Measurements from ENCODE around the gene GMDS.

DNA sequence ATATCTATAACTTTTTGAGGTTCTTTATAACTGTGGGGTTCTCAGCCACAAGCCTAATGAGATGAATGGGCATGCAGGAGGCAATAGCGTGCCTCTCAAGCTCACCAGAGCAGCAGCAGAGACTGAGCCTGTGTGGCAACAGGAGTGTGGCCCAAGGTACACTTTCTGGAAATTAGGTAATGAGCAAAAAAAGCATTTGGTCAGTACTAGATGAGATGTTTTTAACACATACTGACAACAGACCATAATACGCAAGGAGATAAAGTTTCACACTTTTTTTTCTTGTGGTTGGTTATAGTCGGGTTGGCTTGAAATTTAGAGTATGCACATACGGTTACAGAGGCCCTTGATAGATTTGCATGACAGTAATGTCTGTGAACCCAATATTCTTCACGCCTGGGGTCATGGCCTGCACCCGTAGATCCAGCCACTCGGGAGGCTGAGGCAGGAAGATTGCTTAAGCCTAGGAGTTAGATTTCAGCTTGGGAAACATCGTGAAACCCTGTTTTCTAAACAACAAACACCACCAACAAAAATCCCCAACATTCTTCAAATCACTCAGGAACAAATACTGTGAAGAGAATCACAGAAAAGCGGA lies 300.1 kb downstream of the GMDS start:
- no peak for TF ChIP-seq USF2 (IDR thresholded peaks at IDR 0.05; ENCODE audit: low read depth, low read length)
- no peak for TF ChIP-seq POLR2A (IDR thresholded peaks at IDR 0.05; ENCODE audit: low read depth, low read length)
- TF ChIP-seq, protein P1, sequence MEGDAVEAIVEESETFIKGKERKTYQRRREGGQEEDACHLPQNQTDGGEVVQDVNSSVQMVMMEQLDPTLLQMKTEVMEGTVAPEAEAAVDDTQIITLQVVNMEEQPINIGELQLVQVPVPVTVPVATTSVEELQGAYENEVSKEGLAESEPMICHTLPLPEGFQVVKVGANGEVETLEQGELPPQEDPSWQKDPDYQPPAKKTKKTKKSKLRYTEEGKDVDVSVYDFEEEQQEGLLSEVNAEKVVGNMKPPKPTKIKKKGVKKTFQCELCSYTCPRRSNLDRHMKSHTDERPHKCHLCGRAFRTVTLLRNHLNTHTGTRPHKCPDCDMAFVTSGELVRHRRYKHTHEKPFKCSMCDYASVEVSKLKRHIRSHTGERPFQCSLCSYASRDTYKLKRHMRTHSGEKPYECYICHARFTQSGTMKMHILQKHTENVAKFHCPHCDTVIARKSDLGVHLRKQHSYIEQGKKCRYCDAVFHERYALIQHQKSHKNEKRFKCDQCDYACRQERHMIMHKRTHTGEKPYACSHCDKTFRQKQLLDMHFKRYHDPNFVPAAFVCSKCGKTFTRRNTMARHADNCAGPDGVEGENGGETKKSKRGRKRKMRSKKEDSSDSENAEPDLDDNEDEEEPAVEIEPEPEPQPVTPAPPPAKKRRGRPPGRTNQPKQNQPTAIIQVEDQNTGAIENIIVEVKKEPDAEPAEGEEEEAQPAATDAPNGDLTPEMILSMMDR (conservative IDR thresholded peaks at IDR 0.05; ENCODE audit: low read depth, low read length): no peak
- TF ChIP-seq RAD21 (IDR thresholded peaks at IDR 0.05; ENCODE audit: low read length): no peak
- TF ChIP-seq MAFK (IDR thresholded peaks at IDR 0.05; ENCODE audit: low read depth, low read length): no peak
- TF ChIP-seq BHLHE40 (IDR thresholded peaks at IDR 0.05; ENCODE audit: low read depth, low read length): no peak
- TF ChIP-seq ELK1 (IDR thresholded peaks at IDR 0.05; ENCODE audit: borderline replicate concordance, low read depth, low read length): no peak
- TF ChIP-seq RCOR1 (IDR thresholded peaks at IDR 0.05; ENCODE audit: insufficient replicate concordance, low read length): no peak
- TF ChIP-seq RFX5 (IDR thresholded peaks at IDR 0.05; ENCODE audit: low read depth, low read length): no peak
- TF ChIP-seq SMC3 (IDR thresholded peaks at IDR 0.05; ENCODE audit: low read depth, low read length): no peak
- no peak for TF ChIP-seq CEBPB (IDR thresholded peaks at IDR 0.05; ENCODE audit: low read depth, low read length)
- TF ChIP-seq FOS (IDR thresholded peaks at IDR 0.05; ENCODE audit: low read depth, low read length): no peak
- no peak for TF ChIP-seq CHD1 (IDR thresholded peaks at IDR 0.05; ENCODE audit: low read depth, low read length)
